Gastrocnemius medialis (tissue), 4 donors: ENCODE results near the gene SMURF1. TPM values are rescaled to one million over a fixed set of nuclear protein-coding genes. Genes with fewer than 3 reads are reported as not detected.
A peak's percentile ranks its signal among the peaks of the same experiment; 100 is the strongest.

Source experiments
- ATAC-seq, 2 donors: fragments of 150-250 bp; one replicate each; pipeline ENCODE4 v1.9.1; 2016
- DNase-seq, 2 donors: peaks; one replicate each; pipeline ENCODE4 v3.0.0-alpha.2; 2019
- H3K27ac ChIP-seq, 4 donors: fragments of 200-600 bp; sonication (generic); 1 replicate in 1 of 4; 2 replicates in 3 of 4; pipeline ENCODE4 v1.5.1; 2016 to 2018; ENCODE audit warnings: mild to moderate bottlenecking in 2 of 4, moderate library complexity in 1 of 4
- H3K27me3 ChIP-seq, 3 donors: fragments of 200-600 bp; sonication (generic) in 2 of 3; 1 replicate in 1 of 3; 2 replicates in 2 of 3; pipeline versions ENCODE4 v1.5.1 to v1.6.0; 2016 to 2019; ENCODE audit warnings: mild to moderate bottlenecking in 1 of 3, moderate library complexity in 1 of 3
- H3K36me3 ChIP-seq, 2 donors: fragments of 200-600 bp; sonication (generic) in 1 of 2; one replicate each; pipeline ENCODE4 v1.5.1; 2017 to 2018
- H3K4me1 ChIP-seq, 2 donors: fragments of 200-600 bp; sonication (generic) in 1 of 2; one replicate each; pipeline ENCODE4 v1.5.1; 2016 to 2017; ENCODE audit warnings: mild to moderate bottlenecking in 2 of 2
- H3K4me3 ChIP-seq, 4 donors: fragments of 200-600 bp; sonication (generic) in 3 of 4; 1 replicate in 1 of 4; 2 replicates in 3 of 4; pipeline ENCODE4 v1.5.1; 2016 to 2019; ENCODE audit warnings: mild to moderate bottlenecking in 2 of 4
- H3K9me3 ChIP-seq, 3 donors: fragments of 200-600 bp; sonication (generic) in 2 of 3; 1 replicate in 1 of 3; 2 replicates in 2 of 3; pipeline ENCODE4 v1.5.1; 2016 to 2019
- CTCF ChIP-seq, 5 experiments: fragments of 450-650 bp in 3 of 5; fragments of 200-600 bp in 2 of 5; sonication (generic) in 2 of 5; IDR thresholded peaks in 4 of 5; conservative IDR thresholded peaks in 1 of 5; 1 replicate in 4 of 5; 2 replicates in 1 of 5; pipeline ENCODE4 v1.5.1; 2016 to 2019; ENCODE audit warnings: antibody characterized with exemption in 5 of 5, mild to moderate bottlenecking in 3 of 5, moderate library complexity in 3 of 5
- POLR2A ChIP-seq, 2 donors: fragments of 450-650 bp; IDR thresholded peaks; one replicate each; pipeline ENCODE4 v1.6.1; 2017; ENCODE audit warnings: antibody characterized with exemption in 2 of 2, mild to moderate bottlenecking in 2 of 2, moderate library complexity in 2 of 2
- in situ Hi-C, 4 donors: fragments of 200-750 bp; cut with MboI; loops; one replicate each; pipeline versions ENCODE4 v1.15.0 to v1.8.0; 2017; ENCODE audit warnings: low sequenced_read_pairs in 4 of 4
- intact Hi-C: fragments of 100-400 bp; cut with DNase I; formaldehyde crosslinking; loops from one replicate; pipeline ENCODE4 v1.15.1; 2023; ENCODE audit warnings: low total_unique reads
- total RNA-seq, 4 donors: library from RNA; depleted of rRNA; stranded (reverse); fragments of >200 nt; gene quantifications; one replicate each; pipeline versions ENCODE4 v1.1.0 to v1.2.3, GENCODE V29; 2016

The SMURF1 gene
- total RNA-seq, 4 donors from 2014 or later = 15.4 to 44.8 (median 18.3) TPM

- Histone ChIP-seq H3K9me3 (no peaks in the 10 kb centered on the region), H3K4me3 (no peak overlapping the region), H3K4me1 (peaks cover 36 to 46% of the 10 kb centered on the region in 2 donors), H3K27me3 (no peaks in the 10 kb centered on the region), H3K27ac (peak overlapping the region; percentile 42 to 71 (median 63)), H3K36me3 (no peaks in the 10 kb centered on the region)
- intact Hi-C loops (no loop called here), in situ Hi-C loops (no loop called here)
- ATAC-seq = no peak
- no peak for DNase-seq
- TF ChIP-seq POLR2A (IDR thresholded peaks at IDR 0.05) (no peak), CTCF (IDR thresholded peaks at IDR 0.05 in 4 of 5, conservative IDR thresholded peaks at IDR 0.05 in 1 of 5) (no peak)
Measured at GRCh38 chr7:99099499-99100077, 44.3 kb downstream of the SMURF1 start.

- in situ Hi-C loops = no loop called here
- no peak for ATAC-seq
- no peaks in the 10 kb centered on the region for H3K27me3 ChIP-seq
- TF ChIP-seq CTCF (IDR thresholded peaks at IDR 0.05 in 4 of 5, conservative IDR thresholded peaks at IDR 0.05 in 1 of 5) (no peak), POLR2A (IDR thresholded peaks at IDR 0.05) (no peak)
- H3K9me3 ChIP-seq = no peaks in the 10 kb centered on the region
- H3K4me3 ChIP-seq = no peak overlapping the region
- no peak for DNase-seq
- peaks cover 36 to 53% of the 10 kb centered on the region in 2 donors for H3K4me1 ChIP-seq
- no peaks in the 10 kb centered on the region for H3K36me3 ChIP-seq
- intact Hi-C loops = no loop called here
- peak overlapping the region; percentile 50 to 71 (median 63) for H3K27ac ChIP-seq
Measured at GRCh38 chr7:99098824-99099498, 44.9 kb downstream of the SMURF1 start.

- H3K36me3 ChIP-seq = no peaks in the 10 kb centered on the region
- intact Hi-C loops = no loop called here
- no peak overlapping the region for H3K4me3 ChIP-seq
- ATAC-seq = no peak
- H3K9me3 ChIP-seq = no peaks in the 10 kb centered on the region
- H3K27me3 ChIP-seq = no peaks in the 10 kb centered on the region
- DNase-seq = no peak
- H3K4me1 ChIP-seq = peaks cover 30 to 50% of the 10 kb centered on the region in 2 donors
- TF ChIP-seq POLR2A (IDR thresholded peaks at IDR 0.05) (no peak), CTCF (IDR thresholded peaks at IDR 0.05 in 4 of 5, conservative IDR thresholded peaks at IDR 0.05 in 1 of 5) (no peak)
- in situ Hi-C loops = no loop called here
- H3K27ac ChIP-seq = peak overlapping the region; percentile 50 to 71 (median 63)
Measured at GRCh38 chr7:99098286-99098823, 45.6 kb downstream of the SMURF1 start.

- Histone ChIP-seq H3K4me1 (peaks cover 29 to 47% of the 10 kb centered on the region in 2 donors), H3K4me3 (no peak overlapping the region), H3K9me3 (no peaks in the 10 kb centered on the region), H3K36me3 (no peaks in the 10 kb centered on the region), H3K27ac (peak overlapping the region; percentile 50 to 76 (median 70)), H3K27me3 (no peaks in the 10 kb centered on the region)
- intact Hi-C loops = no loop called here
- in situ Hi-C loops = no loop called here
- DNase-seq = no peak
- TF ChIP-seq POLR2A (IDR thresholded peaks at IDR 0.05) = no peak
- no peak for TF ChIP-seq CTCF (IDR thresholded peaks at IDR 0.05 in 4 of 5, conservative IDR thresholded peaks at IDR 0.05 in 1 of 5)
- no peak for ATAC-seq
Measured at GRCh38 chr7:99097730-99098129, 46.2 kb downstream of the SMURF1 start.
